Measurements from ENCODE around the gene IL36RN.

Gene IL36RN

DNA sequence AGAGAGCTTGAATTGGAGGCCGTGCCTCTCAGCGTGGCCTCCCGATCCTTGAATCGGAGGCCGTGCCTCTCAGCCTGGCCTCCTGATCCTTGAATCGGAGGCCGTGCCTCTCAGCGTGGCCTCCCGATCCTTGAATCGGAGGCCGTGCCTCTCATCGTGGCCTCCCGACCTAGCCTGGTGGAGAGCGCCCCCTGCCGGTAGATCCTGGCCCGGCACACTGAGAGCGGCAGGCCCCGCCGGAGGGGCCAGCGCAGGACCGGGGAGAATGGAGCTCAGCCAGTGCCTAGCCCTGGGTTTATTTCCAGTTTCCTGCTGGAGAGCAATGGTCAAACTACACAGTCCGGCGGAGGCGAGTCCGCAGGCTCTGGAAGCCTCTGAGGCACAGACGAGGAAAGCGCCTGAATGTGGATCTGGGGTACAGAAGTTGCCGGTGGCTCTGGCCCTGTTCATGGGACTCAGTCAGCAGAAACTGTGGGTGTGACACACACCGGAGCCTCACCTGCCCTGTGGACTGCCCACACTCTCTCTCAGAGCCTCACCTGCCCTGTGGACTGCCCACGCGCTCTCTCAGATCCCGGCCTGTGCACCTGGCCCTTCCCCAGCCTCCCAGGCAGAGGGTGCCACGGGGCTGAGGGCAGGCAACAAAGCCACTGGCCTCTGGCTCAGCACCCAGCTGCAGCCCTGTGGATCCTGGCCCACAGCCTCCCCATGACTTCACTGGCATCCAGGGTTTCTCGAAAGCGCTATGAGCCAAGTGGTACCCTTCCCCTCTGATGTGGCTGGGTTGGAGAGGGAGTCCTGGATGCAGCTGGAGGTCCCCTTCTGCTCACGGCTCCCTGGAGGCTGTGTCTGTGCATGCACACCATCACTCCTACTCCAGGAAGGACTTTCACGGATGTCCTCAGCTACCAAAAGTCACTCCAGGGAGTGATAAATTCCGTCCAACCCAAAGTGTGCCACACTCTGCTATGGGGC is 7.8 kb upstream of the IL36RN start:
- DNase-seq: no peak

DNA sequence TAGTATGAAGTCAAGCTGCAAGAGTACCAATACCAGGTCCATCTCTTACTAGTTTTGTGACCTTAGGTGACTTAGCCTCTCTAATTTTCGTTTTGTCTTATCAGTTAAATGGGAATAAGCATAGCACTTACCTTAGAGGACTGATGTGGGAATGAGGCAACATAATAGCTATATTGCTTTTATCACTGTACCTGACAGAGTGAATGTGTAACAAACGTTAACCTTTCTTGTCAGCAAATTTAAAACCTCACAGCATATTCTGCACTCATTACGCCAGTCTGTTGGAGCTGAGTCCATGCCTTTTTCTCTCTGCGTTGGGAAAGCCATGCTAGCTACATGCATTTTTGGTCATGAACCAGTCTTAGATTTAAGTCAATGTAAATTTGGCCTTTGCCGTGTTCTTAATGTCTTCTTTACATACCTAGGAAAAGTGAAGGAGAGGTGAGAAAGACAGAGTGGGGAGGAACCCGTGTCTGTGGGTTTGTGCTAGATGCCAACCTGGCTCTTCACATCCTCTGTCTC is 6.5 kb upstream of the IL36RN start, which contains the start of gene IL36B:
IL36B (minus strand) TSS at position 472 of the 522 bp plus-strand sequence.
- no peak for DNase-seq

DNA sequence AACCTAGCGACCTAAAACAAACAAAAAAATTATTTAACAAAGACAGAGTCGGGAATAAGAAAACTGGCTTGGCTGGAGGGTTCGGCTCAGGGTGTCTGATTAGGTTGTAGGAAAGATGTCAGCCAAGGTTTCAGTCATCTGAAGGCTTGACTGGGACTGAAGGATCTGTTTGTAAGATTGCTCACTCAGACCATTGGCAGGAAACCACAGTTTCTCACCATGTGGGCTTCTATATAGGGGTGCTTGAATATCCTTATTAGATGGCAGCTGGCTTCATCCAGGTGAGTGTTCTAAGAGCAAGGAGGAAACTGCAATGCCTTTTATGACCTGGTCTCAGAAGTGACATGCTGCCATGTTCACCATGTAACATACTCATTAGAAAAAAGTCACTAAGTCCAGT is 5.3 kb upstream of the IL36RN start:
- DNase-seq: no peak

DNA sequence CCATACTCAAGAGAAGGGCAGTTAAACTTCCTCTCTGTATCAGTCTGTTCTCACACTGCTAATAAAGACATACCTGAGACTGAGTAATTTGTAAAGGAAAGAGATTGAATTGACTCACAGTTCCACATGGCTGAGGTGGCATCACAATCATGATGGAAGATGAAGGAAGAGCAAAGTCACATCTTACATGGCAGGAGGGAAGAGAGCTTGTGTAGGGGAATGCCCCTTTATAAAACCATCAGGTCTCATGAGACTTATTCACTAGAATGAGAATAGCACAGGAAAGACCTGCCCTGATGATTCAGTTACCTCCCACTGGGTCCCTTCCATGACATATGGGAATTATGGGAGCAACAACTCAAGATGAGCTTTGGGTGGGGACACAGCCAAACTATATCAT is 4.9 kb upstream of the IL36RN start:
- DNase-seq: no peak

DNA sequence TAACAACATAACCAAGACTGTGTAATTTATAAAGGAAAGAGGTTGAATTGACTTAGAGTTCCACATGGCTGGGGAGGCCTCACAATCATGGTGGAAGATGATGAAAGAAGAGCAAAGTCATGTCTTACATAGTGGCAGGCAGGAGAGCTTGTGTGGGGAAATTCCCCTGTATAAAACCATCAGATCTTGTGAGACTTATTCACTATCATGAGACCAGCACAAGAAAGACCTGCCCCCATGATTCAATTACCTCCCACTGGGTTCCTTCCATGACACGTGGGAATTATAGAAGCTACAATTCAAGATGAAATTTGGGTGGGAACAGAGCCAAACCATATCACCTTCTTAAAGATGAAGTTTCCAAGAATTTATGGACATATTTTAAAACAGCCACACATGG is 2.5 kb upstream of the IL36RN start:
- DNase-seq: no peak

DNA sequence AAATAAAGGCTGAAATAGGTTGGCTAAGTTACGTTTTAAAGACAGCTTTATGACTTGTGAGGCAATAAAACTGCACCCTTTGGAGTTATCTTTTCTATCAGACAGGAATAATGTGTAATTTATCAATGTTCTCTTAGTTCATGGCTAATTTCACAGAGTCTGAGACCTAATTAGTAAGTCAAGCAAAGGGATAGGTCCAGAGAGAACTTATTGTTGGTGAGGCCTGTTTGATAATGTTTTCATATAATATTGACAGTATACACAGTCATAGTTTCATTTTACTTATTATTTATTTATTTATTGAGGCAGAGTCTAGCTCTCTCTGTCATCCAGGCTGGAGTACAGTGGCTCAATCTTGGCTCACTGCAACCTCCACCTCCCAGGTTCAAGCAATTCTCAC is 1.9 kb upstream of the IL36RN start:
- DNase-seq: no peak

DNA sequence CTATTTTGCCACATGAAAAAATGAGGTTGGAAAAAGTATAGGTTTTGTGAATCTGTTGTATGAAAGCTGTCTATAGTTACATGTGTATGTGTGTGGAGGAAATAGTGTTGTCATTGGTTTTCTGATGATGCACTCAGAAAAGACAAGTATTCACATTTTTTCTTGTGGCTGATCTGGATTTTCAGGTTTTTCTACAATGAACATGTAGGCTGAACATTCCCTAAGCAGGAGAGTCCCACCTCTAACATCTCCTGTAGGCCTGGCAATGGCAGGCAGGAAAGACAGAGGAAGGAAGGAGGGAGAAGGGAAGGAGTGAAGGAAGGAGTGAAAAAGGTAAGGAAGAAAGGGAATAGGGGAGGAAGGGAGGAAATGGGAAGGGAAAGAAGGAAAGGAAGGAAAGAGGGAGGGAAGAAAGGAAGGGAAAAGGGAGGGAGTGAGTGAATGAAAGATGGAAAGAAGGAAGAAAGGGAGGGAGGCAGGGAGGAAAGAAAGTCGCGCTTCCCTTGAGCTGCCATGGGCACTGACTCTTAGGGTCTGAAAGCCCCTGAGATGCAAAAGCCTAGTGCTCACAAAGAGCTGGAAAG is 495 bp upstream of the IL36RN start:
- no peak for DNase-seq

DNA sequence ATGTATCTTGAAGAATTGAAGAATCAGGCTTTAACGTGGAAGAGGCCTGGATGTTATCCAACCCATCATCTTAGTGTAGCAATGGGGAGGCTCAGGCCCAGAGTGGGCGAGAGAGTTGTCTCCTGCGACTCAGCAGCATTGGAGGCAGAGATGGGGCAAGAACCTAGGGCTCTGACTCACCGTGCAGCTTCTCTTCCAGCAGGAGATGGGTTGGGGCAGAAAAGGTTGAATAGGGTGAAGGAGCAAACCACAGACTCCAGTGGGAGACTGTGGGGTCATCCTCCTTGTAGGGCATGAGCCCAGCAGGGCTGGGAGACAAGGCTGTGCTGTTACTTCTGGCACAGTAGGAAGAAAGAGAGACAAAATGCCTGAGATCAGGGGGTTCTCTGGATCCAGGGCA is 1.4 kb downstream of the IL36RN start:
- DNase-seq: no peak

DNA sequence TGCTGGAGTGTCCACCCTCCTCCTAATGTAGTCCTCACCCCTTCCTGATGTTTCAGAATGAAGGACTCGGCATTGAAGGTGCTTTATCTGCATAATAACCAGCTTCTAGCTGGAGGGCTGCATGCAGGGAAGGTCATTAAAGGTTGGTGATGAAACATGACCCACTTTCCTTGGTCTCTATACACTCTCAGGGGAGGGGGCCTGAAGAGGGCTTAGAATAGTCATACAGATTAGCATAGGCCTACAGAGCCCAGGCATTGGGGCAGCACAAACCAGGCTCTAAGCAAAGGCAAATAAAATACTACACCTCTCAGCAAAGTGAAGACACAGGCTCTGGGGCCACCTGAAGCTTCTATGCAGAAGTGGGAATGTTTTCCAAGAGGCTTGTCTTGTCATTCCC is 1.8 kb downstream of the IL36RN start:
- no peak for DNase-seq

DNA sequence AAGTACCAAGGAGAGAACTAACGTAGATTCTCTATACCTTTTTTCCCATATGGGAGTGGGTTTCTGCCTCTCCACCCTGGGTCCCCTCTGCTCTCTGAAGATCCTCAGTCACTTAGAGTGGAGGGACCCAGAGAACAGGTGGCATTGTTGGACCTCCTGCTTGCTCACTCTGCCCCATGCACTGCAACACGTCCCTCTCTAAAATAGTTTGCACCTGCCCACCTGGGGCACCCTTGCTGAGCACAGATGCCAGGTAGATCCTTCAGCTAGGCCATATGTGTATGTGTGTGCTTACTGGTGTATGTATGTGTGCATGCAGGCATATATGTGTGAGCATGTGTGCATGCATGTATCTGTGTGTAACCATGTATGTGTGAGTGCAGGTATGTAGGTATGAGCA is 2.2 kb downstream of the IL36RN start:
- DNase-seq: no peak

DNA sequence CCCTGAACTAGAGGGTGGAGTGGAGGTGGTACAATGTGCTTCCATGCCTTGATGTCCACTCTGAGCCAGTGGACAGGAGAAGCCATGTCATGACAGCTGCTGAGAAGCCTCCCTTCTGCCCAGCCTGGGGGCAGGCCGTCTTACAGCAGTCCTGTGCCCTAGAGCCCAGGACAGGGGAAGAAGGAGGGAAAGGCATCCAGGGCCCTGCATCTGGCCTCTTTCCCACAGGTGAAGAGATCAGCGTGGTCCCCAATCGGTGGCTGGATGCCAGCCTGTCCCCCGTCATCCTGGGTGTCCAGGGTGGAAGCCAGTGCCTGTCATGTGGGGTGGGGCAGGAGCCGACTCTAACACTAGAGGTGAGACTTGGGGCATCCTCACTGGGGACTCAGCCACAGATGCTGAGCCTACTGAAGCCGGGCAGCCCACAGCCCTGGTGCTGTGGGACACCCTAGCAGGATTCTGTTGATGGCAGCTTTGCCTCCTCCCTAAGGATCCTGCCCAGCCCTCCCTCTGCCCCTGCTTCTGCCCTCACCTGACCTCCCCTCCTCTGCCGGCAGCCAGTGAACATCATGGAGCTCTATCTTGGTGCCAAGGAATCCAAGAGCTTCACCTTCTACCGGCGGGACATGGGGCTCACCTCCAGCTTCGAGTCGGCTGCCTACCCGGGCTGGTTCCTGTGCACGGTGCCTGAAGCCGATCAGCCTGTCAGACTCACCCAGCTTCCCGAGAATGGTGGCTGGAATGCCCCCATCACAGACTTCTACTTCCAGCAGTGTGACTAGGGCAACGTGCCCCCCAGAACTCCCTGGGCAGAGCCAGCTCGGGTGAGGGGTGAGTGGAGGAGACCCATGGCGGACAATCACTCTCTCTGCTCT is 3.1 kb downstream of the IL36RN start:
- DNase-seq: no peak

DNA sequence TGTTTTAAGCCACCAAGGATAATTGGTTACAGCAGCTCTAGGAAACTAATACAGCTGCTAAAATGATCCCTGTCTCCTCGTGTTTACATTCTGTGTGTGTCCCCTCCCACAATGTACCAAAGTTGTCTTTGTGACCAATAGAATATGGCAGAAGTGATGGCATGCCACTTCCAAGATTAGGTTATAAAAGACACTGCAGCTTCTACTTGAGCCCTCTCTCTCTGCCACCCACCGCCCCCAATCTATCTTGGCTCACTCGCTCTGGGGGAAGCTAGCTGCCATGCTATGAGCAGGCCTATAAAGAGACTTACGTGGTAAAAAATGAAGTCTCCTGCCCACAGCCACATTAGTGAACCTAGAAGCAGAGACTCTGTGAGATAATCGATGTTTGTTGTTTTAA is 5.3 kb downstream of the IL36RN start:
- DNase-seq: no peak

DNA sequence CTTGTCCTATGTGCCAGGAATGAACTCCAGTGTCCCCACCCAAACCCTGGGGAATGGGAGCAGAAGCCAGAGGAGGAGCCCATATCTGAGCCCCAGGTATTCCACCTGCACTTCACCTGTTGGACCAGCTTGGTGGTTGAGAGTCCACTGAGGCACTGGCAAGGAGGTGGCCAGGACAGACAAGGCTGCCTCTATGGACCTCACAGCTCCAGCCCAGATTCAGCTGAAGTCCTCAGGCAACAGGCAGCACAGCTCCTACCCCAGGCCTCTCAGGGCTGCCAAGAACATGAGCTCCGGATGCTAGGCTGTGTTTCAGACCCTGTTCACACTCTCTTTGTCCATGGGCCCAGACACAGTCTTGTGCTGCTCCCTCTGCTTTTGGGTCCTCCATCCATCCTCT is 5.9 kb downstream of the IL36RN start:
- no peak for DNase-seq

DNA sequence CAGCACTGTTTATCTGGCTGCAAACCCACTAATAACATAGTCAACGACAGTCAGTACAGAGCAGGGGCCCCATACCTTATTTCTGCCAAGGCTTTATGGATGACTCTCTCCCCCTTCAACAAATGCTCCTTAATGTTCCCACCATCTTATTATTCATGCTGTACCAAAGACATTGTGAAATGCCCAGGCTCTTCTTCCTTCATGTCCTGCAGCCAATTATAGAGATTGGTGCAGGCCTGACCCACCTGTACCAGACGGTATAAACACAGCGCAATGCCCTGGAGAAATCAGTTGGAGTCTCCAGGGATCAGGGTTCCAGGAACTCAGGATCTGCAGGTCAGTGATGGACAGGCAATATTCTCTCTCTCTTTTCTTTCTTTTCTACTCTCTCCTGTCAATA is 8.7 kb downstream of the IL36RN start, which contains the start of gene IL1F10:
IL1F10 (plus strand) TSS at position 290 of the 400 bp plus-strand sequence. CDS start 4,769 bp downstream, outside the sequence.
- no peak for DNase-seq

DNA sequence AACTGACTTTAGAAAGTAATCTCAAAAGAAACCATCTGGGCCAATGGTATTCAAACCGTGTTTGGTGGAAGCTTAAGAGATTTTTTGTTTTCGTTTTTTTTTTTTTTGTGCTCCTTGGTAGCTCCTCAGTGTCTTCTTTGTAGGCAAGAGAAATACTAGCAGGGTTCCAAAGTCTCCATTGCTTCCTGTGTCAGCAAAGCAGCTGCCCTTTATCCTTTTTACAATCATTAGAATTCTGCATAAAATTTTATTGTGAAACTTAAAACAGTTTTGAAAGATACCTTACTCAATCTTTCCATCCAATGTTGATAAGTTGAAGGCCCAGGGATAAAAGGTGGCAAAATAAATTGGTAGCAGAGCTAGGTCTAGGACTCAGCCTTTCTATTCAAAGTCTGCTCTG is 9.3 kb downstream of the IL36RN start:
- DNase-seq: no peak

DNA sequence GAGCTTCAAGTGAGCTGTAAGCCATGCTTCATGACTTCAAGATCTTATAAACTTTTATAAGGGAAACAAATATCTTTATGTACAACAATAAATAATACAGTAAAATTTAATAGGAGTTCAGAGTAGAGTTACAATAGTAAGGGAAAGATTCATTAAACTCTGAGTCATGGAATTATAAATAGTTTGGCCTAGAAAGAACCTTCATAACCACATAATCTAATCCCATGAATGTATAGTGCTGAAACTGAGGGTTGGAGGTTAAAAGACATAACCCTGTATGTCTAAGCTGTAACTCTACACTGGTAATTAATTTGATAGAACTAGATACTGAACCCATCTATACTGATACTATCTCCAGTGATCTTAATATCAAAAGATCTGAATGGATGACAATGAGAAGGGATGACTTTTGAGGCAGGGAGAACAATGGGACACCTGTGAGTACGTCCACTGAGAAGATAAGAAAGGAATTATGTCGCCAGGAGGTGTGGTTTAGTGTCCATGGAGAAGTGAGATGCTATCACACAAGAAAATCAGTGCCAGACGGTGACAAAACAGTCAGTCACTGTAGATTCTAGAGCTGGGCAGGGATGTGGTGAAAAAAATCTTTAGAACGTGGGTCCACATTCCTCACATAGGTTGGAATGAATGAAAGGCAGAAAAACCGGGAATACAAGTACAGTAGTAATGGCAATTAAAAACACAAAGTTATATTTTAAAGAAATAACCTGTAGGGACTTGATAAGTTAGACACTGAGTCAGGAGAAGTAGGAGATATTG is 9.9 kb downstream of the IL36RN start:
- no peak for DNase-seq

DNA sequence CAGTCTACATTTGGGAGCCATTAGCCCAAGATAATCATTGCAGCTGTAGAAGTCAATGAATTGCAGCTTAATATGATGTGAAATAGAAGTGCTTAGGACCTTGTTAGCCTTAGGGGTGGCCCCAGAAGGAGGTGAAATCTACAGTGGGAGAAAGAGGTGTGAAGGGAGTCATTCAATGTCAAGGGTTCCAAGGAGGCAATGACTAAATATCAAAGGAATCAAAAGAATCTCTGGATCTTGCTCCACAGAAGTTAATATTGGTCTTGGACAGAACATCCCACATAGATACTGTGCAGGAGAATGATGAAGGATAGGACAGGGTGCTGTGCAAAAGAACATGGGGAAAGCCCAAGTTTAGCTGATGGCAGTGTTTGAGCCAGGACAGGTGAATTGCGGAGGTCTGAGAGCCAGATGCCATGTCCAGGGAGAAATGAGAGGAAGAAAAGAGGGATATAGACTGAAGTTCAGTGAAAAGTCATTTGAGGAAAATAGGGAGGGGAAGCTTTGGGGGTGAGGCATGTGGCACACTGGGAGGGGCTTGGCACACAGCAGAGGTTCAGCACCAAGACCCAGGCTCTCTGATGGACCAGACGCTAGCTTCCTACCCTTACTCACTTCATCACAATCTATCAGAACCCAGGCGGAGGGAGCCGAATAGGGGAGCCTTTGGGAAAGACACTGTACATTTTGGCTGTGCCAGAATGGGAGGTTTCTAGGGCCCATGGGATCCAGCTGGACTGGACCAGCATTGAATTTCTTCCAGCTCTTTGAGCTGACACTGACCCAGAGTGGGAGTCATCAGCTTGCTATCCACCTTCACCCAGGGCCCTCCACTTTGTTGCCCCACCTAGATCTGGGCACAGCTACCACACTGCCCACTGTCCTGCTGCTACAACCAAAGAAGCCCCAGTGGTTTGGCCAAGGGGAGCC is 10.9 kb downstream of the IL36RN start:
- no peak for DNase-seq

DNA sequence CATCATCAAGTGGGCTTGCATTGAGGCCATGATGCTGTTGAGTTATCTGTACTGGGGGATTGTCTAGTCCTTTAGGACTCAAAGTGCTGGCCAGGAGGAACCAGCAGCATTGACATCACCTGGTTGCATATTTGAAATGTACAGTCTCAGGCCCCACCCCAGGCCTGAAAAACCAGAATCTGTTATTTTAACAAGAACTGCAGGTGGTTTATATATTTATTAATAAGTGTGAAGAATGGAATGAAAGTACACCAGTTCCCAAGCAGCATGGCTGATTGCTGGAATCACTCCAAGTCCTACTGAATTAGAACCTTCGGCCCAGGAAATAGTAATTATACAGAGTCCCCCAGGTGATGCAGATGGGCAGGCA is 11.6 kb downstream of the IL36RN start:
- DNase-seq: no peak

DNA sequence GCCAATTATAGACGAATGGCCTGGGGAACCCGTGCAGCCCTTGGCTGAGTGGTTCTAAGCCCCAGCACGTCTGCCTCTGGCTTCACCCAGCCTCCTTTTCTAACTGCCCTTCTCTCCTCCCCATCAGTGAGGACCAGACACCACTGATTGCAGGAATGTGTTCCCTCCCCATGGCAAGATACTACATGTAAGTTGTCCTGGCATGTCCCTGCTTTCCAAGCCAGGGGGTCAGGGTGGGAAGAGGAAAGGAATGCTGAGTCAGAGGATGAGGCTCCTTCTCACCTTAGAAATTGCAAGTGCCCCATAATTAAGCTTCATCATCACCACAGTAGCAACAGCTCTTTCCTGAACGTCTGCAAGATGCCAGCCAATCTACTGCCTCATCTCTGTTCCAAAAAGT is 13.6 kb downstream of the IL36RN start:
- no peak for DNase-seq

DNA sequence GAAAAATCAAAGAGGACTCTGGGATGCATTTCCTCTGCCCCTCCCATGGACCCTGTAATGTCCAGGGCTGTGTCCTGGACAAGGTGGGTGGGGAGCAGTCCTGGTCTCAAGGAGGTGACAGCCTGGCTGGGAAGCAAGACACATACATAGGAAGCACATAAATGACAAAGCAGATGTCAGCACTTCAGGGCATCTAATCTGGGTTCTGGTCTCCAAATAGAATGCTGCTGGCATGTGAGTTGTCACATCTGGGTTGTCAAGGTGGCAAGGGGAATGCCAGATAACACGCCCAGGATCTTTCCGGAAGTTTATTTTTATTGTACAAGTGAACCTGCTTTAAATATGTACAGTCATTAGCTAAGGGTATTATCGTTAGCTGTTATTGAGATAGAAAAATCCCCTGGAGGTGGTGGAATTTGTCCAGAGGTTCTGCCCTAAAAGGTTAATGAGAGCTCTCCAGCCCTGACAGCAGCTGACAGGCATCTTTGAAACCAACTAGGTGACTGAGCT is 14.4 kb downstream of the IL36RN start:
- DNase-seq: no peak

DNA sequence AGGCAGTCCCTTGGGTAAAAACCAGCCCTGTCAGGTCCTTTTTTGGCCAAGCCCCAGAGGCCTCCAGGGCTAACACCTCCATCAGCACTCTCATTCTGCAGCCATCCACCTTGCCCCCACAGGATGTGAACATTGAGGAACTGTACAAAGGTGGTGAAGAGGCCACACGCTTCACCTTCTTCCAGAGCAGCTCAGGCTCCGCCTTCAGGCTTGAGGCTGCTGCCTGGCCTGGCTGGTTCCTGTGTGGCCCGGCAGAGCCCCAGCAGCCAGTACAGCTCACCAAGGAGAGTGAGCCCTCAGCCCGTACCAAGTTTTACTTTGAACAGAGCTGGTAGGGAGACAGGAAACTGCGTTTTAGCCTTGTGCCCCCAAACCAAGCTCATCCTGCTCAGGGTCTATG is 16.0 kb downstream of the IL36RN start:
- no peak for DNase-seq

Measured in activated T-cell treated with anti-CD3 and anti-CD28 coated beads, Interleukin-2, amount 50 U/mL, for 1 hour (primary cell).